ENCODE results near the gene GAP43.

DNA sequence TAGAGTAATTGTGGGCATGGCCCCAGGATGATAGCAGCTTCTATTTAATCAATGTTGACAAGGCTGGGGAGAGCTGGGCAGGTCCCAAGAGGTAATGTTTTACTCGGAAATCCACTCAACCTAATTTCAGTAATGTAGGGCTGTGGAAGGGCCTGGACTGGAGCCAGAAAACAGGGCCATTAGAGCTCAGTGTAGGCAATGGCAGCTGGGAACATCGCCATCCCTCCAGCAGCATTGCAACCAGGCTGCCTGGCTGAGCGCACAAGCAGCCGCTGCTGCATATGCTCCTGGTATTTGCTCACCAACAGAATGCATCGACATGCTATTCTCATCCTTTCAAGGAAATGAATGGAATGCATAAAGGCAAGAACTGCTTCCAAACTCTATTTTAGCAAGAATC is 90.0 kb downstream of the GAP43 start:
- TF ChIP-seq RAD21 (IDR thresholded peaks at IDR 0.05; ENCODE audit: low read length) (no peak), SMC3 (IDR thresholded peaks at IDR 0.05; ENCODE audit: low read depth, low read length) (no peak), CHD1 (IDR thresholded peaks at IDR 0.05; ENCODE audit: low read depth, low read length) (no peak), POLR2A (IDR thresholded peaks at IDR 0.05; ENCODE audit: low read depth, low read length) (no peak), CEBPB (IDR thresholded peaks at IDR 0.05; ENCODE audit: low read depth, low read length) (no peak), MAZ (IDR thresholded peaks at IDR 0.05; ENCODE audit: borderline replicate concordance, low read depth, low read length) (no peak), MAFK (IDR thresholded peaks at IDR 0.05; ENCODE audit: low read depth, low read length) (no peak), USF2 (IDR thresholded peaks at IDR 0.05; ENCODE audit: low read depth, low read length) (no peak), MXI1 (IDR thresholded peaks at IDR 0.05; ENCODE audit: borderline replicate concordance, low read depth, low read length) (no peak)
- TF ChIP-seq, protein P1, sequence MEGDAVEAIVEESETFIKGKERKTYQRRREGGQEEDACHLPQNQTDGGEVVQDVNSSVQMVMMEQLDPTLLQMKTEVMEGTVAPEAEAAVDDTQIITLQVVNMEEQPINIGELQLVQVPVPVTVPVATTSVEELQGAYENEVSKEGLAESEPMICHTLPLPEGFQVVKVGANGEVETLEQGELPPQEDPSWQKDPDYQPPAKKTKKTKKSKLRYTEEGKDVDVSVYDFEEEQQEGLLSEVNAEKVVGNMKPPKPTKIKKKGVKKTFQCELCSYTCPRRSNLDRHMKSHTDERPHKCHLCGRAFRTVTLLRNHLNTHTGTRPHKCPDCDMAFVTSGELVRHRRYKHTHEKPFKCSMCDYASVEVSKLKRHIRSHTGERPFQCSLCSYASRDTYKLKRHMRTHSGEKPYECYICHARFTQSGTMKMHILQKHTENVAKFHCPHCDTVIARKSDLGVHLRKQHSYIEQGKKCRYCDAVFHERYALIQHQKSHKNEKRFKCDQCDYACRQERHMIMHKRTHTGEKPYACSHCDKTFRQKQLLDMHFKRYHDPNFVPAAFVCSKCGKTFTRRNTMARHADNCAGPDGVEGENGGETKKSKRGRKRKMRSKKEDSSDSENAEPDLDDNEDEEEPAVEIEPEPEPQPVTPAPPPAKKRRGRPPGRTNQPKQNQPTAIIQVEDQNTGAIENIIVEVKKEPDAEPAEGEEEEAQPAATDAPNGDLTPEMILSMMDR (conservative IDR thresholded peaks at IDR 0.05; ENCODE audit: low read depth, low read length): no peak
- TF ChIP-seq, protein P2, sequence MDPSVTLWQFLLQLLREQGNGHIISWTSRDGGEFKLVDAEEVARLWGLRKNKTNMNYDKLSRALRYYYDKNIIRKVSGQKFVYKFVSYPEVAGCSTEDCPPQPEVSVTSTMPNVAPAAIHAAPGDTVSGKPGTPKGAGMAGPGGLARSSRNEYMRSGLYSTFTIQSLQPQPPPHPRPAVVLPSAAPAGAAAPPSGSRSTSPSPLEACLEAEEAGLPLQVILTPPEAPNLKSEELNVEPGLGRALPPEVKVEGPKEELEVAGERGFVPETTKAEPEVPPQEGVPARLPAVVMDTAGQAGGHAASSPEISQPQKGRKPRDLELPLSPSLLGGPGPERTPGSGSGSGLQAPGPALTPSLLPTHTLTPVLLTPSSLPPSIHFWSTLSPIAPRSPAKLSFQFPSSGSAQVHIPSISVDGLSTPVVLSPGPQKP (IDR thresholded peaks at IDR 0.05; ENCODE audit: borderline replicate concordance, low read depth, low read length): no peak
